WI38 (cell line): Measurements from ENCODE around the gene YJU2.
"Not testable (repeated sequence)": the region's sequence is repeated elsewhere in the genome, so short reads cannot be mapped to it uniquely, and the experiment has no call there.

Source experiments
- H3K4me3 ChIP-seq: 2 replicates; pipeline ENCODE4 v1.5.1; 2011; ENCODE audit warnings: low read depth, mild to moderate bottlenecking, control low read depth, low read length
- TF ChIP-seq, protein P1 (sequence below): IDR thresholded peaks from 2 replicates; pipeline ENCODE4 v1.5.1; 2012; ENCODE audit warnings: low read depth, mild to moderate bottlenecking, control low read depth, low read length

YJU2 gene

GRCh38 chr19:4217429-4218264 is 29.2 kb upstream of the YJU2 start:
- H3K4me3 ChIP-seq, result no peak overlapping the region
- TF ChIP-seq, protein P1, sequence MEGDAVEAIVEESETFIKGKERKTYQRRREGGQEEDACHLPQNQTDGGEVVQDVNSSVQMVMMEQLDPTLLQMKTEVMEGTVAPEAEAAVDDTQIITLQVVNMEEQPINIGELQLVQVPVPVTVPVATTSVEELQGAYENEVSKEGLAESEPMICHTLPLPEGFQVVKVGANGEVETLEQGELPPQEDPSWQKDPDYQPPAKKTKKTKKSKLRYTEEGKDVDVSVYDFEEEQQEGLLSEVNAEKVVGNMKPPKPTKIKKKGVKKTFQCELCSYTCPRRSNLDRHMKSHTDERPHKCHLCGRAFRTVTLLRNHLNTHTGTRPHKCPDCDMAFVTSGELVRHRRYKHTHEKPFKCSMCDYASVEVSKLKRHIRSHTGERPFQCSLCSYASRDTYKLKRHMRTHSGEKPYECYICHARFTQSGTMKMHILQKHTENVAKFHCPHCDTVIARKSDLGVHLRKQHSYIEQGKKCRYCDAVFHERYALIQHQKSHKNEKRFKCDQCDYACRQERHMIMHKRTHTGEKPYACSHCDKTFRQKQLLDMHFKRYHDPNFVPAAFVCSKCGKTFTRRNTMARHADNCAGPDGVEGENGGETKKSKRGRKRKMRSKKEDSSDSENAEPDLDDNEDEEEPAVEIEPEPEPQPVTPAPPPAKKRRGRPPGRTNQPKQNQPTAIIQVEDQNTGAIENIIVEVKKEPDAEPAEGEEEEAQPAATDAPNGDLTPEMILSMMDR, result no peak

DNA sequence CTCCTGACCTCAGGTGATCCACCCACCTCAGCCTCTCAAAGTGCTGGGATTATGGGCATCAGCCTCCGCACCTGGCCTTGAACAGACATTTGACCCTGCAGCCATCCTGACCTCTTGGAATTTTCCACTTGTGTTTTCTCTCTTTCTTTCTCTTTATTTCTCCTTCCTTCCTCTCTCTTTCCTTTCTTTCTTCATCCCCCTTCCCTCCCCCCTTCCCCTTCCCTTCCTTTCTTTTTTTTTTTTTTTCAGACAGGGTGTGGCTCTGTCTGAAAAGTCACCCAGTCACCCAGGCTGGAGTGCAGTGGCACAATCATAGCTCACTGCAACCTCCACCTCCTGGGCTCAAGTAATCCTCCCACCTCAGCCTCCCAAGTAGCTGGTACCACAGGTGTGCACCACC is 28.4 kb upstream of the YJU2 start:
- not testable (repeated sequence) for H3K4me3 ChIP-seq

DNA sequence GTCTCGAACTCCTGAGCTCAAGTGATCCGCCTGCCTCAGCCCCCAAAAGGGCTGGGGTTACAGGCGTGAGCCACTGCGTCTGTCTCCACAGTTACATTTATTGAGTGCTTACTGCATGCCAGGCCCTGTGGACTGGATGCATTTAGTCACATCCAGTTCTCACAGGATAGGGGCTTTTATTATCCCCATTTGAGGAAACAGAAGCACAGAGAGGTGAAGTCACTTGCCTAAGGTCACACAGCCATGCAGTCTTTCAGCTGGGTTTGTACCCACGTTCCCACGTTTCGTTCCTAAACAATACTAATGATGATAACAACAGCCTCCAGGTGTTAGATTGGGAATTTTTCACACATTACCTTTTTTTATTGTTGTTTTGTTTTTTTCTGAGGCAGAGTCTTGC is 26.7 kb upstream of the YJU2 start:
- TF ChIP-seq, protein P1, result no peak
- no peak overlapping the region for H3K4me3 ChIP-seq

- no peak overlapping the region for H3K4me3 ChIP-seq
- TF ChIP-seq, protein P1, result no peak
These were observed 22.4 kb upstream of the YJU2 start for GRCh38 chr19:4224470-4224869.

DNA sequence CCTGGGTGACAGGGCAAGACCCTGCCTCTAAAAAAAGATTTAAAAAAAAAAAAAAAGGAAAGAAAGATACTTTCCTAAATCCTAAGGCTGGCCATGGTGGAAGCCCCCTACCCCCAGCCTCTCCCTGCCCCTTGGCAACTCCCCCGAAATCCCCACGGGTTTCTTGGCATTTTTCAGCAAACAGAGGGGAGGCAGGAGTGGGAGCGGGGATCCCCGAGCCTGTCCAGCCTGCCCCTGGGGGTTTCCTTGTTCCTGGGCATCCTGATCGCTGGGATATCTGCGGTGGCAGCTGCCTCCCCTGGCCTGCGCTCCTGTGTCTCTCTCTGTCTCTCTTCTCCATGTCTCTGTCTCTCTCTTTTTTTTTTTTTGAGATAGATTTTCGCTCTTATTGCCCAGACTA is 21.0 kb upstream of the YJU2 start:
- TF ChIP-seq, protein P1, result no peak

GRCh38 chr19:4227771-4228170 is 19.1 kb upstream of the YJU2 start:
- no peak overlapping the region for H3K4me3 ChIP-seq
- TF ChIP-seq, protein P1, result no peak

More for the DNA sequence above, 21.0 kb upstream of the YJU2 start:
- no peak overlapping the region for H3K4me3 ChIP-seq

- TF ChIP-seq, protein P1, result no peak
- no peak overlapping the region for H3K4me3 ChIP-seq
These were observed 18.1 kb upstream of the YJU2 start for GRCh38 chr19:4228765-4229178.
